ENCODE data around the gene OR51B2. TPM values are rescaled to one million over a fixed set of nuclear protein-coding genes. Genes with fewer than 3 reads are reported as not detected.

OR51B2 gene
- total RNA-seq, 4 donors from 2014 or later: not detected

DNA sequence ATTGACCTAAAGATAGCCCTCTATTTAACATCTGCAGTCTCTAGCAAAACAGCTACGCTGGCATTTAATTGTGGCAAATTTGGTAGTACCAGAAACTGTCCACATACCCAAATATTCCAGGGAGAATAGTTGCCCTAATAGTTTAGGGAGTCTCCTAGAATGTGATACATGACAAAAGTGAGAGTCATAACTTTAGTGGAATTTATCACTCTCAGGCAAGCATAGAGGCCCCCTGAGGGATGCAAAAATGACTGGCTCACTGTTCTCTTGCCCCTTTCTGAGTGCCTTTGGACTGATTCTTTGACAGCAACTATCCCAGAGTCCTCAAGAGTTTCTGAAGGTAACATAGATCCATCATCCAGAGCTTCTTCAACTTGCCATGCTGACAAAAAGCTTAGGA lies 20.1 kb downstream of the OR51B2 start:
- no peak overlapping the region for H3K27ac ChIP-seq
- H3K4me1 ChIP-seq: no peaks in the 10 kb centered on the region
- WGBS, 2 donors (ENCODE audit: low coverage in 1 of 2): 88 to 100% methylated on average over 1 of the region's 1 CpG
- in situ Hi-C loops (cut with MboI; ENCODE audit: low pct_ligation_motif_present in 1 of 4, low pct_unique_long_range_greater_than_20kb in 1 of 4, low sequenced_read_pairs in 3 of 4) (no loop called here), intact Hi-C loops (cut with DNase I; ENCODE audit: low total_unique reads) (no loop called here)
- H3K36me3 ChIP-seq: no peaks in the 10 kb centered on the region
- no peak for DNase-seq
- H3K4me3 ChIP-seq: no peak overlapping the region
- H3K27me3 ChIP-seq: no peaks in the 10 kb centered on the region
- no peaks in the 10 kb centered on the region for H3K9me3 ChIP-seq
- TF ChIP-seq POLR2A (IDR thresholded peaks at IDR 0.05) (no peak), EP300 (IDR thresholded peaks at IDR 0.05; ENCODE audit: low read depth) (no peak), POLR2AphosphoS5 (IDR thresholded peaks at IDR 0.05) (no peak)
- TF ChIP-seq, protein P1, sequence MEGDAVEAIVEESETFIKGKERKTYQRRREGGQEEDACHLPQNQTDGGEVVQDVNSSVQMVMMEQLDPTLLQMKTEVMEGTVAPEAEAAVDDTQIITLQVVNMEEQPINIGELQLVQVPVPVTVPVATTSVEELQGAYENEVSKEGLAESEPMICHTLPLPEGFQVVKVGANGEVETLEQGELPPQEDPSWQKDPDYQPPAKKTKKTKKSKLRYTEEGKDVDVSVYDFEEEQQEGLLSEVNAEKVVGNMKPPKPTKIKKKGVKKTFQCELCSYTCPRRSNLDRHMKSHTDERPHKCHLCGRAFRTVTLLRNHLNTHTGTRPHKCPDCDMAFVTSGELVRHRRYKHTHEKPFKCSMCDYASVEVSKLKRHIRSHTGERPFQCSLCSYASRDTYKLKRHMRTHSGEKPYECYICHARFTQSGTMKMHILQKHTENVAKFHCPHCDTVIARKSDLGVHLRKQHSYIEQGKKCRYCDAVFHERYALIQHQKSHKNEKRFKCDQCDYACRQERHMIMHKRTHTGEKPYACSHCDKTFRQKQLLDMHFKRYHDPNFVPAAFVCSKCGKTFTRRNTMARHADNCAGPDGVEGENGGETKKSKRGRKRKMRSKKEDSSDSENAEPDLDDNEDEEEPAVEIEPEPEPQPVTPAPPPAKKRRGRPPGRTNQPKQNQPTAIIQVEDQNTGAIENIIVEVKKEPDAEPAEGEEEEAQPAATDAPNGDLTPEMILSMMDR (IDR thresholded peaks at IDR 0.05): no peak

DNA sequence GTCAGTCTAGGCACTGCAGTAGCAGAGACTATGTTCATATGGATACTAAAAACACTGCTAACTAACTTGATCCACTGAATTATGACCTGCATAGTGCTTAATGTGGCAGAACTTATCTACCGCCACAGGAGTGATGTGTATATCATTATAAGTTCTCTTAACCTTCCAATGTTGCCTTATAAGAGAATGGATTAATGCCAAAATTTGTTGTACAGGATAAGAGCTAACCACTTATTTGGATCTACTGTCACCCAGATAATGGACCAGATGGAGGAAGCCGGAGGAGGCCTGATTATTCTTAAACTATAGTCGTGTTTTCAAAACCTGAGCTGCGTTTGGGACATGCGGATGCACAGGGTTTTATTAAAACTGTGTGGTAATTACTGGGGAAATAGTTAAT lies 20.5 kb downstream of the OR51B2 start:
- Histone ChIP-seq H3K9me3 (no peaks in the 10 kb centered on the region), H3K36me3 (no peaks in the 10 kb centered on the region), H3K27ac (no peak overlapping the region), H3K27me3 (no peaks in the 10 kb centered on the region), H3K4me1 (no peaks in the 10 kb centered on the region), H3K4me3 (no peak overlapping the region)
- DNase-seq: no peak
- 81 to 84% methylated on average over 5 of the region's 5 CpGs for WGBS, 2 donors (ENCODE audit: low coverage in 1 of 2)
- in situ Hi-C loops (cut with MboI; ENCODE audit: low pct_ligation_motif_present in 1 of 4, low pct_unique_long_range_greater_than_20kb in 1 of 4, low sequenced_read_pairs in 3 of 4) (no loop called here), intact Hi-C loops (cut with DNase I; ENCODE audit: low total_unique reads) (no loop called here)
- TF ChIP-seq POLR2A (IDR thresholded peaks at IDR 0.05) (no peak), EP300 (IDR thresholded peaks at IDR 0.05; ENCODE audit: low read depth) (no peak)

DNA sequence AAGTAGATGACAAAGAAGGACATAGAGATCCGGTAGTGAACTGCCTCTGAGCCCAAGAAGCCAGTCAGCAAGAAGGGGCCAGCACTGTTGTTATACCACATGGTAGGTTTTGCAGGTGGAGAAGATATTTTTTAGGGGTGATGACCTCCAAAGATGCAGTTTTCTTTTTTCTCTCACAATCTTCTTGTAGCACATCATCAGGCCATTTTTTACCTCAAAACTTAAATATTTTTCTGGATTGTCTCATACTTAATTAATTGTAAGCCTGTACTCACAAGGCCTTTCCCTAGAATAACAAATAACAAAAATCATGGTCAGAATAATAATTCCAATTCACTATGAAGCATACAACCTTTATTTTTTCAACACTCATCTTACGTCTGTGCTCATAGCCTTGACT lies 22.3 kb downstream of the OR51B2 start, which contains the start of gene OR51B4:
TSS of gene OR51B4 (minus strand) at position 101 of the 400 bp plus-strand sequence. CDS start at position 101, 0 bp downstream.
- WGBS, 2 donors (ENCODE audit: low coverage in 1 of 2): 81 to 94% methylated on average over 2 of the region's 2 CpGs
- TF ChIP-seq EP300 (IDR thresholded peaks at IDR 0.05; ENCODE audit: low read depth): no peak
- no peak for TF ChIP-seq POLR2AphosphoS5 (IDR thresholded peaks at IDR 0.05)
- TF ChIP-seq POLR2A (IDR thresholded peaks at IDR 0.05): no peak
- TF ChIP-seq, protein P1 (IDR thresholded peaks at IDR 0.05): no peak
- no peaks in the 10 kb centered on the region for H3K9me3 ChIP-seq
- no peaks in the 10 kb centered on the region for H3K36me3 ChIP-seq
- H3K4me1 ChIP-seq: no peaks in the 10 kb centered on the region
- no peak within 1 kb of the TSS for H3K4me3 ChIP-seq
- H3K27me3 ChIP-seq: no peaks in the 10 kb centered on the region
- H3K27ac ChIP-seq: no peak within 1 kb of the TSS
- DNase-seq: no peak
- intact Hi-C loops (cut with DNase I; ENCODE audit: low total_unique reads): no loop called here
- in situ Hi-C loops (cut with MboI; ENCODE audit: low pct_ligation_motif_present in 1 of 4, low pct_unique_long_range_greater_than_20kb in 1 of 4, low sequenced_read_pairs in 3 of 4): no loop called here

DNA sequence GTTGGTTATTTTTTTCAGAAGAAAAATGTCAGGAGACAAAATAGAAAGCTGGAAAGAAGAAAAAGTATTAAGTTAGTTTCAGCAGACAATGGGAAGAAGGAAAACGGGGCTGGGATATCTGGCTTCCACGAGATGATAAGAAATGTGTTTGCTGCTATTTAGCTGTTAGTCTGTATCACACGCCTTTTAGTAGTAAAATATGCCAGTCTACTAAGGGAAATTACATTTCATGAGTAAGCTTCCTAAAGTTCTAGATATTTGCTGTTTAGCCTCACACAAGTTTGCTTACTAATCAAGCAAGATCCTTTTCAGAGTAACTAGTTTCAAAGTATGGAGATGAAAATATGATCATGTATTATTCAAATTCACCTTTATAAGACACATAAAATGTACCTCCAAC lies 23.8 kb downstream of the OR51B2 start:
- Histone ChIP-seq H3K9me3 (no peaks in the 10 kb centered on the region), H3K27ac (no peak overlapping the region), H3K4me3 (no peak overlapping the region), H3K27me3 (no peaks in the 10 kb centered on the region), H3K4me1 (no peaks in the 10 kb centered on the region), H3K36me3 (no peaks in the 10 kb centered on the region)
- in situ Hi-C loops (cut with MboI; ENCODE audit: low pct_ligation_motif_present in 1 of 4, low pct_unique_long_range_greater_than_20kb in 1 of 4, low sequenced_read_pairs in 3 of 4): no loop called here
- no peak for DNase-seq
- intact Hi-C loops (cut with DNase I; ENCODE audit: low total_unique reads): no loop called here
- WGBS, 2 donors (ENCODE audit: low coverage in 1 of 2): 61 to 71% methylated on average over 3 of the region's 3 CpGs
- TF ChIP-seq POLR2AphosphoS5 (IDR thresholded peaks at IDR 0.05): no peak
- TF ChIP-seq EP300 (IDR thresholded peaks at IDR 0.05; ENCODE audit: low read depth): no peak
- TF ChIP-seq, protein P1 (IDR thresholded peaks at IDR 0.05): no peak
- no peak for TF ChIP-seq POLR2A (IDR thresholded peaks at IDR 0.05)

DNA sequence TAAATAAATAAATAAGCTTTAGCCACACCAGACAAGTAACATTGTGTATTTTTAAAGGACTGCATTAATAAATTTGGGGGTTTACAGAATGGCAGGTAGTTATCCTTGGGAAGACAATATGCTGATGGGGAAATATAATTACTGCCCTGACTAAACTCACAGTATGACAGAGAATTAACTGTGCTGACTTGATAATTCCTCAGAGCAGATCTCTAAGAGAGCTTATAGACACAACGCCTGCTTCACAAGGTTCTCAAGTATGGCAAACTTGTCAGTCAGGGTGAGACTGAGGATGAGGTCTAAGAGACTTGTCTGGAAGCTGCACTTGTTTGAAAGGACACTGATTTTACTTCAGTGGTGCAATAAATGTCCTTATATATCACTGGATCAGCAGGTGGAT lies 25.6 kb downstream of the OR51B2 start:
- Histone ChIP-seq H3K4me3 (no peak overlapping the region), H3K4me1 (no peaks in the 10 kb centered on the region), H3K9me3 (no peaks in the 10 kb centered on the region), H3K36me3 (no peaks in the 10 kb centered on the region), H3K27ac (no peak overlapping the region), H3K27me3 (no peaks in the 10 kb centered on the region)
- no peak for DNase-seq
- WGBS, 2 donors (ENCODE audit: low coverage in 1 of 2): 26 to 100% methylated on average over 1 of the region's 1 CpG
- intact Hi-C loops (cut with DNase I; ENCODE audit: low total_unique reads): no loop called here
- TF ChIP-seq, protein P1 (IDR thresholded peaks at IDR 0.05): no peak
- TF ChIP-seq POLR2AphosphoS5 (IDR thresholded peaks at IDR 0.05): no peak
- TF ChIP-seq POLR2A (IDR thresholded peaks at IDR 0.05): no peak
- TF ChIP-seq EP300 (IDR thresholded peaks at IDR 0.05; ENCODE audit: low read depth): no peak
- in situ Hi-C loops (cut with MboI; ENCODE audit: low pct_ligation_motif_present in 1 of 4, low pct_unique_long_range_greater_than_20kb in 1 of 4, low sequenced_read_pairs in 3 of 4): no loop called here
